Measurements from ENCODE around the gene DHX35. TPM values are rescaled to one million over a fixed set of nuclear protein-coding genes. Genes with fewer than 3 reads are reported as not detected.

The DHX35 gene
- total RNA-seq, 1 donor from 2014 or later = 15.8 TPM

GRCh38 chr20:38935285-38935684 lies 26.9 kb upstream of the DHX35 start:
- H3K4me1 ChIP-seq = no peaks in the 10 kb centered on the region
- H3K9me3 ChIP-seq (replicated peaks) = no peaks in the 10 kb centered on the region
- H3K4me3 ChIP-seq = no peak overlapping the region
- no peaks in the 10 kb centered on the region for H3K36me3 ChIP-seq
- no peak for DNase-seq
- no peak for TF ChIP-seq CTCF (IDR thresholded peaks at IDR 0.05; ENCODE audit: borderline replicate concordance)
- intact Hi-C loops (cut with micrococcal nuclease) = no loop called here
- H3K27ac ChIP-seq (replicated peaks) = no peak overlapping the region
- H3K27me3 ChIP-seq (ENCODE audit: low read depth) = no peaks in the 10 kb centered on the region

- H3K36me3 ChIP-seq = no peaks in the 10 kb centered on the region
- no peaks in the 10 kb centered on the region for H3K4me1 ChIP-seq
- no peaks in the 10 kb centered on the region for H3K9me3 ChIP-seq (replicated peaks)
- no peaks in the 10 kb centered on the region for H3K27me3 ChIP-seq (ENCODE audit: low read depth)
- intact Hi-C loops (cut with micrococcal nuclease) = no loop called here
- no peak overlapping the region for H3K4me3 ChIP-seq
- no peak for DNase-seq
- H3K27ac ChIP-seq (replicated peaks) = no peak overlapping the region
- no peak for TF ChIP-seq CTCF (IDR thresholded peaks at IDR 0.05; ENCODE audit: borderline replicate concordance)
These were observed 26.2 kb upstream of the DHX35 start for GRCh38 chr20:38935967-38936407.

DNA sequence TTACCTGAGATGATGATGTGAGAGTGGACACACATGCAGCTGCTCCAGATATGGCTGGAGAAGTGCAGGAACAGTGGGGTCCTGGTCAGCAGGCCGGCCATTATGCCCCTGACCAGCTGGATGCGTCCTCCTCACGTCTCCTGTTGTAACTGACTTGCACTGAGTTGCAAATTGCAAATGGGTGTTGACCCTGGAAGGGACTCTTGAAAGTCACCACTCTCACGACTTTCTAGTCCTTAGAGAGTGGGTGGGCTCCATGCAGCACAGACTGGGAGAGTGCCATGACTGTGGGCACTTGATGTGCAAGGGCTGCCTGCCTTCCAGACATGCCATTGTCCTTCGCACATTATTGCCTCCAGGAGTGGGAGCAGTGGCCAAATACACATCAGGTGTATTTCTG lies 25.1 kb upstream of the DHX35 start:
- DNase-seq = no peak
- H3K36me3 ChIP-seq = no peaks in the 10 kb centered on the region
- no peaks in the 10 kb centered on the region for H3K9me3 ChIP-seq (replicated peaks)
- intact Hi-C loops (cut with micrococcal nuclease) = no loop called here
- H3K27ac ChIP-seq (replicated peaks) = no peak overlapping the region
- H3K4me3 ChIP-seq = no peak overlapping the region
- H3K27me3 ChIP-seq (ENCODE audit: low read depth) = no peaks in the 10 kb centered on the region
- TF ChIP-seq CTCF (IDR thresholded peaks at IDR 0.05; ENCODE audit: borderline replicate concordance) = no peak
- H3K4me1 ChIP-seq = no peaks in the 10 kb centered on the region

GRCh38 chr20:38937978-38938473 lies 24.1 kb upstream of the DHX35 start:
- H3K9me3 ChIP-seq (replicated peaks) = no peaks in the 10 kb centered on the region
- no peaks in the 10 kb centered on the region for H3K4me1 ChIP-seq
- intact Hi-C loops (cut with micrococcal nuclease) = no loop called here
- no peaks in the 10 kb centered on the region for H3K36me3 ChIP-seq
- H3K4me3 ChIP-seq = no peak overlapping the region
- DNase-seq = no peak
- H3K27me3 ChIP-seq (ENCODE audit: low read depth) = no peaks in the 10 kb centered on the region
- no peak for TF ChIP-seq CTCF (IDR thresholded peaks at IDR 0.05; ENCODE audit: borderline replicate concordance)
- H3K27ac ChIP-seq (replicated peaks) = no peak overlapping the region

GRCh38 chr20:38939686-38940085 lies 22.5 kb upstream of the DHX35 start:
- no peak for TF ChIP-seq CTCF (IDR thresholded peaks at IDR 0.05; ENCODE audit: borderline replicate concordance)
- H3K9me3 ChIP-seq (replicated peaks) = no peaks in the 10 kb centered on the region
- no peak overlapping the region for H3K4me3 ChIP-seq
- DNase-seq = no peak
- H3K27ac ChIP-seq (replicated peaks) = no peak overlapping the region
- no peaks in the 10 kb centered on the region for H3K36me3 ChIP-seq
- intact Hi-C loops (cut with micrococcal nuclease) = no loop called here
- no peaks in the 10 kb centered on the region for H3K27me3 ChIP-seq (ENCODE audit: low read depth)
- no peaks in the 10 kb centered on the region for H3K4me1 ChIP-seq
